K562 (cell line): Measurements from ENCODE around the gene FPR1. TPM values are rescaled to one million over a fixed set of nuclear protein-coding genes. Genes with fewer than 3 reads are reported as not detected.

Experiments
- ATAC-seq: fragments of 200-7000 bp; cut with Tn5 transposase; 3 replicates; pipeline ENCODE4 v1.9.1; 2020; ENCODE audit warnings: moderate library complexity
- BruUV-seq: library from RNA; stranded (reverse); fragments of 400-500 nt; replicated peaks from 2 replicates; lab custom pipeline; 2021; lab: Mats Ljungman, UMichigan
- CTCF ChIA-PET: fragments of 300-600 bp; formaldehyde crosslinking; extraction: SDS; loops from one replicate; lab custom pipeline; 2021; ENCODE audit warnings: low intra/inter-chr PET ratio; lab: Yijun Ruan, JAX
- POLR2A ChIA-PET: fragments of 300-600, 350-650 bp; sonication (Branson Sonifier 250); formaldehyde crosslinking; extraction: SDS; loops from one replicate; lab custom pipeline; 2021; ENCODE audit warnings: antibody characterized with exemption, inconsistent platforms; lab: Yijun Ruan, JAX
- DNase-seq, 4 experiments: peaks; one replicate each; pipeline versions ENCODE4 v3.0.0 to v3.0.0-alpha.2; 2011 to 2018; ENCODE audit warnings: low spot score in 3 of 4, mixed read lengths in 3 of 4; ENCODE audit errors: extremely low read depth in 1 of 4
- FAIRE-seq: peaks from 2 replicates; lab custom pipeline; 2011; peaks lifted over from hg19 to GRCh38; lab: Jason Lieb, UNC
- H2AFZ ChIP-seq: 2 replicates; pipeline ENCODE4 v1.6.0; 2011; ENCODE audit warnings: low read depth, low read length, control low read depth, inconsistent platforms
- H3K27ac ChIP-seq: fragments of 200-600 bp; 3 replicates; pipeline ENCODE4 v1.8.0; 2011; ENCODE audit warnings: low read depth, mild to moderate bottlenecking, control low read depth, inconsistent platforms, low read length, moderate library complexity, mixed read lengths; ENCODE audit errors: extremely low read depth
- H3K27me3 ChIP-seq, 2 experiments: fragments of 300-600 bp in 1 of 2; 2 replicates in 1 of 2; 3 replicates in 1 of 2; pipeline versions ENCODE4 v1.6.0 to v1.8.0; 2011; ENCODE audit warnings: inconsistent platforms in 2 of 2, low read length in 2 of 2, mild to moderate bottlenecking in 1 of 2, mixed read lengths in 1 of 2, moderate library complexity in 1 of 2; ENCODE audit not compliant: control insufficient read depth in 2 of 2, insufficient read depth in 2 of 2
- H3K36me3 ChIP-seq: fragments of 300-600 bp; 3 replicates; pipeline ENCODE4 v1.8.0; 2011; ENCODE audit warnings: mild to moderate bottlenecking, low read length, inconsistent platforms; ENCODE audit not compliant: control insufficient read depth, insufficient read depth
- H3K4me1 ChIP-seq, 2 experiments: fragments of 200-600 bp in 1 of 2; replicated peaks in 1 of 2; 2 replicates in 1 of 2; 3 replicates in 1 of 2; pipeline versions ENCODE4 v1.5.1 to v1.8.0; 2011; ENCODE audit warnings: inconsistent platforms in 2 of 2, low read length in 2 of 2, mild to moderate bottlenecking in 1 of 2, mixed read lengths in 1 of 2, moderate library complexity in 1 of 2; ENCODE audit not compliant: control insufficient read depth in 2 of 2, insufficient read depth in 2 of 2
- H3K4me2 ChIP-seq: 2 replicates; pipeline ENCODE4 v1.6.1; 2011; ENCODE audit warnings: low read length, control low read depth, inconsistent platforms, mixed read lengths; ENCODE audit not compliant: insufficient read depth
- H3K4me3 ChIP-seq: fragments of 200-600 bp; sonication (generic), shearing (Covaris generic); 2 replicates; pipeline ENCODE4 v1.5.1; 2016; ENCODE audit warnings: control low read depth, inconsistent platforms
- H3K79me2 ChIP-seq: fragments of 200-600 bp; 3 replicates; pipeline ENCODE4 v1.8.0; 2011; ENCODE audit warnings: low read length, inconsistent platforms; ENCODE audit not compliant: control insufficient read depth, insufficient read depth
- H3K9ac ChIP-seq, 2 experiments: 2 replicates each; pipeline versions ENCODE4 v1.6.0 to v1.6.1; 2011; ENCODE audit warnings: low read depth in 2 of 2, low read length in 2 of 2, control low read depth in 1 of 2, inconsistent platforms in 1 of 2, mild to moderate bottlenecking in 1 of 2, mixed read lengths in 1 of 2; ENCODE audit not compliant: insufficient read depth in 1 of 2
- H3K9me1 ChIP-seq: one replicate; pipeline ENCODE4 v1.6.0; 2011; ENCODE audit warnings: inconsistent platforms, mild to moderate bottlenecking, low read length, moderate library complexity; ENCODE audit not compliant: control insufficient read depth, insufficient read depth
- H3K9me3 ChIP-seq: replicated peaks from 2 replicates; pipeline ENCODE4 v1.5.1; 2011; ENCODE audit warnings: low read depth, low read length, inconsistent platforms; ENCODE audit not compliant: control insufficient read depth, insufficient read depth
- H4K20me1 ChIP-seq: replicated peaks from 2 replicates; pipeline ENCODE4 v1.6.1; 2011; ENCODE audit warnings: low read length, inconsistent platforms, mixed read lengths; ENCODE audit not compliant: control insufficient read depth, insufficient read depth
- TRIM24 ChIP-seq, 2 experiments: fragments of 450-650 bp; IDR thresholded peaks; 2 replicates each; pipeline ENCODE4 v1.6.1; 2016
- ZNF146 ChIP-seq: IDR thresholded peaks from one replicate; pipeline ENCODE4 v1.6.1; 2018; ENCODE audit warnings: missing compliant biosample characterization; ENCODE audit not compliant: unreplicated experiment
- WGBS: fragments of 100-300 bp; shearing (Covaris generic); methylation state at CpG from one replicate; pipeline ENCODE4 v1.1.6; 2016; ENCODE audit warnings: low coverage, mixed read lengths; ENCODE audit not compliant: insufficient coverage; ENCODE audit errors: missing lambda C conversion rate; 5-methylcytosine and 5-hydroxymethylcytosine counted together
- in situ Hi-C: fragments of 300-500 bp; cut with MboI; formaldehyde crosslinking; loops from 4 replicates; pipeline ENCODE4 v1.15.0; 2018; ENCODE audit warnings: inconsistent platforms, mixed read lengths
- intact Hi-C: fragments of 100-400 bp; cut with micrococcal nuclease; formaldehyde crosslinking; loops from 2 replicates; pipeline ENCODE4 v1.14.2; 2022
- polyA plus RNA-seq, 8 experiments: library from polyadenylated mRNA; depleted of rRNA in 4 of 8; stranded (reverse) in 5 of 8; unstranded in 3 of 8; fragments of >200 nt; fragmentation: Nextera tagmentation in 2 of 8; fragmentation: Illumina TruSeq in 1 of 8; extraction: Ambion mirVana in 2 of 8; extraction: Trizol in 1 of 8; gene quantifications; 2 replicates each; pipeline versions ENCODE4 v1.2.1 to v1.2.3, GENCODE V29; 2011 to 2014; ENCODE audit warnings: inconsistent platforms in 1 of 8, missing spikeins in 1 of 8
- total RNA-seq, 7 experiments: library from RNA; depleted of rRNA in 6 of 7; stranded (reverse); fragments of >200 nt in 6 of 7; fragmentation: Illumina TruSeq in 2 of 7; extraction: Trizol in 2 of 7; gene quantifications; 2 replicates each; pipeline versions ENCODE4 v1.2.1 to v1.2.3, GENCODE V29; 2011 to 2021; ENCODE audit warnings: low replicate concordance in 1 of 7
- TF ChIP-seq, protein P1 (sequence below), 2 experiments: fragments of 450-650 bp; IDR thresholded peaks; 2 replicates each; pipeline ENCODE4 v1.6.1; 2016
- TF ChIP-seq, protein P2 (sequence below): sonication (generic); formaldehyde crosslinking; IDR thresholded peaks from 2 replicates; pipeline ENCODE4 v1.9.0; 2022; ENCODE audit warnings: mild to moderate bottlenecking, missing genetic modification reagents
- TF ChIP-seq, protein P3 (sequence below): sonication (generic); formaldehyde crosslinking; IDR thresholded peaks from 2 replicates; pipeline ENCODE4 v1.8.1; 2023; ENCODE audit warnings: mild to moderate bottlenecking, missing genetic modification reagents

FPR1 gene
- total and polyA plus RNA-seq, 9 of the 15 experiments (the other 6 are each of a cell fraction or from before 2014, with no cell fraction given): 0.06 to 0.25 (median 0.14) TPM; not detected in 4

DNA sequence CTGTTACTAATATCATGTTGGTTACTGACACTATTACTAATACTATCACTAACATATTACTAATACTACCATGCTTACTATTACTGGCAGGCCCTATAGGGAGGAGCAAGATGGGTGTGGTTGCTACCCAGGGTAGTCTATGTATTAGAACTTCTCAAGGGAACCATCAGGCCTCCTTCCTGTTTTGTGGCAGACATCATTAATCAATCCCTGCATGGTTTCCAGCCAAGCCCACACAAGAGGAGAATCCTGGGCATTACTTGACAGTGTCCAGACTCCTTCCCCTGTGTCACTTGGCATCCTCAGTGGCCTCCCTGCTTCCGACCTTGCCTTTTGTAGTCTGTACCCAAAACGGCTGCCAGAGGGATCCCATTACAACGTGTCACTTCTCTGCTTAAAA lies 36.8 kb downstream of the FPR1 start (continued):
- TF ChIP-seq, protein P1, sequence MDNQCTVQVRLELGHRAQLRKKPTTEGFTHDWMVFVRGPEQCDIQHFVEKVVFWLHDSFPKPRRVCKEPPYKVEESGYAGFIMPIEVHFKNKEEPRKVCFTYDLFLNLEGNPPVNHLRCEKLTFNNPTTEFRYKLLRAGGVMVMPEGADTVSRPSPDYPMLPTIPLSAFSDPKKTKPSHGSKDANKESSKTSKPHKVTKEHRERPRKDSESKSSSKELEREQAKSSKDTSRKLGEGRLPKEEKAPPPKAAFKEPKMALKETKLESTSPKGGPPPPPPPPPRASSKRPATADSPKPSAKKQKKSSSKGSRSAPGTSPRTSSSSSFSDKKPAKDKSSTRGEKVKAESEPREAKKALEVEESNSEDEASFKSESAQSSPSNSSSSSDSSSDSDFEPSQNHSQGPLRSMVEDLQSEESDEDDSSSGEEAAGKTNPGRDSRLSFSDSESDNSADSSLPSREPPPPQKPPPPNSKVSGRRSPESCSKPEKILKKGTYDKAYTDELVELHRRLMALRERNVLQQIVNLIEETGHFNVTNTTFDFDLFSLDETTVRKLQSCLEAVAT (IDR thresholded peaks at IDR 0.05): peak in 1 of 2 experiments; percentile 98; a peak in 2 of 4 replicates

DNA sequence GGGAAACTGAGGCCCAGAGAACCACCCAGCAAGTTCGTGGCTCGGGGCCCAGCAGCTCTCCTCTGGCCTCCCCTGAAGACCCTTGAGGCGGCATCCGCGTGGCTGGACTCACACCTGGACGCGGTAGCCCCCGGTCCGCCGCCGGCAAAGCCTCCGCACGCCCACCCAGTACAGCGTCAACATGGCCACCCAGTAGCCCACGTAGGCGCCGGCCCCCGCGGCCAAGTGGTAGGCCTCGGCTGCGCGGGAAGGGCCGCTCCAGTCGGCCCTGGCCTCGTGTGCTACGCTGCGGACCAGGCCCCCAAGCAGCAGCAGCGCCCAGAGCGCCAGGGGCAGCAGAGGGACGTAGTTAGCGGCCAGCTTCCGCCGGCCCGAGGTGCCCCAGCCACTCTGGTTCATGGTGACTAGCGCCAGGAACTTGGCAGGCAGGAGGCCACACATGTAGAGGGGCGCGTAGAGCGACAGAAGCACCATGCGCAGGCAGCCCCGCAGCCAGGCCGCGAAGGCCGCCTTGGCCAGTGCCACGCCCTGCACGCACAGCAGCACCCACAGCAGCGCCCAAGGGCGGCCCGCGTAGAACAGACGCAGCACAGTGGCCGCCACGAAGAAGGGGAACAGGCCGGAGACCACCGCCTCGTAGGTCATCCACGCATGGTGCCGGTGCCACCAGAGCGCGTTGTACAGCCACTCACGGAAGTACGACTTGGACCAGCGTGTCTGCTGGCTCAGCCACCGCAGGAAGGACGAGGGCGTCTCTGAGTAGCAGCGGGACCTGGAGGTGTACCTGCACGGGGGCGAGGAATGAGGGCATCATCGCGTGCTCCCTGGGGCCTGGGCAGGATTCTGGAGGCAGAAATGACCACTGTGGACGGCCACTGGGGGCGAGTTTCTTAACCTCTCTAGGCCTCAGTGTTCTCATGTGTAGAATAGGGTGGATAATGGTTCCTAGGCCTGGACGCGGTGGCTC lies 38.1 kb downstream of the FPR1 start:
- DNase-seq: no peak
- ChIA-PET CTCF (interaction anchor here (0.7 to 1.1 kb wide), 2 partner anchors 62 to 65 kb away, joined by 3 to 9 read pairs; no protein-coding TSS in a partner anchor), POLR2A (no interaction called here)
- Histone ChIP-seq H3K9me1 (no peaks in the 10 kb centered on the region), H3K4me3 (no peak overlapping the region), H3K36me3 (no peaks in the 10 kb centered on the region), H3K9ac (no peak overlapping the region), H4K20me1 (no peaks in the 10 kb centered on the region)
- 89% methylated on average over 48 of the region's 74 CpGs for WGBS
- in situ Hi-C loops: loop anchor here (5.0 kb wide), 1 partner anchor 64 kb away; no protein-coding TSS in a partner anchor
- TF ChIP-seq, protein P2, sequence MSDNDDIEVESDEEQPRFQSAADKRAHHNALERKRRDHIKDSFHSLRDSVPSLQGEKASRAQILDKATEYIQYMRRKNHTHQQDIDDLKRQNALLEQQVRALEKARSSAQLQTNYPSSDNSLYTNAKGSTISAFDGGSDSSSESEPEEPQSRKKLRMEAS (CRISPR knock-in tag): 0 out of 2 replicates have a peak, but pooled peaks have one; percentile 21
- TF ChIP-seq ZNF146 (CRISPR knock-in tag) (no peak), TRIM24 (IDR thresholded peaks at IDR 0.05) (no peak)
- TF ChIP-seq, protein P3, sequence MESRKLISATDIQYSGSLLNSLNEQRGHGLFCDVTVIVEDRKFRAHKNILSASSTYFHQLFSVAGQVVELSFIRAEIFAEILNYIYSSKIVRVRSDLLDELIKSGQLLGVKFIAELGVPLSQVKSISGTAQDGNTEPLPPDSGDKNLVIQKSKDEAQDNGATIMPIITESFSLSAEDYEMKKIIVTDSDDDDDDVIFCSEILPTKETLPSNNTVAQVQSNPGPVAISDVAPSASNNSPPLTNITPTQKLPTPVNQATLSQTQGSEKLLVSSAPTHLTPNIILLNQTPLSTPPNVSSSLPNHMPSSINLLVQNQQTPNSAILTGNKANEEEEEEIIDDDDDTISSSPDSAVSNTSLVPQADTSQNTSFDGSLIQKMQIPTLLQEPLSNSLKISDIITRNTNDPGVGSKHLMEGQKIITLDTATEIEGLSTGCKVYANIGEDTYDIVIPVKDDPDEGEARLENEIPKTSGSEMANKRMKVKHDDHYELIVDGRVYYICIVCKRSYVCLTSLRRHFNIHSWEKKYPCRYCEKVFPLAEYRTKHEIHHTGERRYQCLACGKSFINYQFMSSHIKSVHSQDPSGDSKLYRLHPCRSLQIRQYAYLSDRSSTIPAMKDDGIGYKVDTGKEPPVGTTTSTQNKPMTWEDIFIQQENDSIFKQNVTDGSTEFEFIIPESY: peak; percentile 96
- TF ChIP-seq, all 486 proteins: peak for 2
- H3K27ac ChIP-seq: no peak overlapping the region
- FAIRE-seq: no peak
- no peak overlapping the region for H3K4me2 ChIP-seq
- H3K9me3 ChIP-seq: no peaks in the 10 kb centered on the region
- no peaks in the 10 kb centered on the region for H3K79me2 ChIP-seq
- H3K4me1 ChIP-seq: peaks cover 0 to 9% of the 10 kb centered on the region in 2 experiments; a peak in 2 of 5 replicates
- no peak overlapping the region for H2AFZ ChIP-seq
- intact Hi-C loops: no loop called here
- peaks cover 0 to 7% of the 10 kb centered on the region in 2 experiments; a peak in 2 of 5 replicates for H3K27me3 ChIP-seq
- no TSS peak for BruUV-seq
- ATAC-seq: no peak
